ENCODE results near the gene CALR3.

CALR3 gene

GRCh38 chr19:16540948-16541347 lies 45.0 kb upstream of the CALR3 start:
- no peak overlapping the region for H3K27ac ChIP-seq
- DNase-seq (ENCODE audit: low spot score) = no peak
- TF ChIP-seq CTCF (conservative IDR thresholded peaks at IDR 0.05; ENCODE audit: low read depth) = no peak
- POLR2A ChIA-PET (ENCODE audit: low non-redundant PET) = interaction anchor here (0.7 kb wide), 1 partner anchor 465 kb away, joined by 3 read pairs; the partner anchor contains the start of gene TPM4
- CTCF ChIA-PET = interaction anchor here (0.7 kb wide), 1 partner anchor 122 kb away, joined by 3 read pairs; no protein-coding TSS in a partner anchor

- CTCF ChIA-PET = no interaction called here
- no peak overlapping the region for H3K27ac ChIP-seq
- no peak for TF ChIP-seq CTCF (conservative IDR thresholded peaks at IDR 0.05; ENCODE audit: low read depth)
- DNase-seq (ENCODE audit: low spot score) = no peak
- POLR2A ChIA-PET (ENCODE audit: low non-redundant PET) = interaction anchor here (0.7 kb wide), 1 partner anchor 271 kb away, joined by 4 read pairs; no protein-coding TSS in a partner anchor
Observed at GRCh38 chr19:16537111-16537510, 41.1 kb upstream of the CALR3 start.

- no peak for TF ChIP-seq CTCF (conservative IDR thresholded peaks at IDR 0.05; ENCODE audit: low read depth)
- ChIA-PET CTCF (interaction anchor here (1.3 kb wide), 1 partner anchor 12 kb away, joined by 5 read pairs; no protein-coding TSS in a partner anchor), POLR2A (ENCODE audit: low non-redundant PET) (no interaction called here)
- DNase-seq (ENCODE audit: low spot score) = no peak
- H3K27ac ChIP-seq = no peak overlapping the region
Observed at GRCh38 chr19:16536130-16536529, 40.2 kb upstream of the CALR3 start.

GRCh38 chr19:16535381-16535780 lies 39.4 kb upstream of the CALR3 start:
- CTCF ChIA-PET = interaction anchor here (1.0 to 1.3 kb wide), 3 partner anchors 11 to 111 kb away, joined by 3 to 5 read pairs (median 4); no protein-coding TSS in a partner anchor
- DNase-seq (ENCODE audit: low spot score) = no peak
- no peak for TF ChIP-seq CTCF (conservative IDR thresholded peaks at IDR 0.05; ENCODE audit: low read depth)
- POLR2A ChIA-PET (ENCODE audit: low non-redundant PET) = no interaction called here
- H3K27ac ChIP-seq = no peak overlapping the region

- TF ChIP-seq CTCF (conservative IDR thresholded peaks at IDR 0.05; ENCODE audit: low read depth) = no peak
- CTCF ChIA-PET = interaction anchor here (0.5 to 0.6 kb wide), 2 partner anchors 173 to 284 kb away, joined by 5 to 6 read pairs; no protein-coding TSS in a partner anchor
- DNase-seq (ENCODE audit: low spot score) = no peak
- H3K27ac ChIP-seq = no peak overlapping the region
- POLR2A ChIA-PET (ENCODE audit: low non-redundant PET) = interaction anchor here (0.7 kb wide), 1 partner anchor 33 kb away, joined by 3 read pairs; no protein-coding TSS in a partner anchor
Observed at GRCh38 chr19:16532440-16533234, 36.7 kb upstream of the CALR3 start.

GRCh38 chr19:16531380-16531669 lies 35.4 kb upstream of the CALR3 start:
- ChIA-PET POLR2A (ENCODE audit: low non-redundant PET) (no interaction called here), CTCF (no interaction called here)
- no peak for DNase-seq (ENCODE audit: low spot score)
- TF ChIP-seq CTCF (conservative IDR thresholded peaks at IDR 0.05; ENCODE audit: low read depth) = no peak
- H3K27ac ChIP-seq = no peak overlapping the region
